Tibial nerve (tissue), 4 donors: ENCODE results near the gene BCAS3. TPM values are rescaled to one million over a fixed set of nuclear protein-coding genes. Genes with fewer than 3 reads are reported as not detected.

Source experiments
- DNase-seq, 2 donors: peaks; one replicate each; pipeline ENCODE4 v3.0.0-alpha.2; 2019; ENCODE audit warnings: low spot score in 2 of 2
- H3K27ac ChIP-seq, 4 donors: fragments of 200-600 bp; sonication (generic) in 3 of 4; one replicate each; pipeline ENCODE4 v1.5.1; 2017 to 2019; ENCODE audit warnings: mild to moderate bottlenecking in 1 of 4
- H3K27me3 ChIP-seq, 2 donors: fragments of 200-600 bp; sonication (generic) in 1 of 2; one replicate each; pipeline versions ENCODE4 v1.5.1 to v1.6.0; 2017 to 2019
- H3K36me3 ChIP-seq, 3 donors: fragments of 200-600 bp; sonication (generic); one replicate each; pipeline ENCODE4 v1.5.1; 2018 to 2019
- H3K4me1 ChIP-seq, 4 donors: fragments of 200-600 bp; sonication (generic) in 3 of 4; one replicate each; pipeline ENCODE4 v1.5.1; 2017 to 2019
- H3K4me3 ChIP-seq, 4 donors: fragments of 200-600 bp; sonication (generic) in 3 of 4; one replicate each; pipeline ENCODE4 v1.5.1; 2017 to 2019; ENCODE audit warnings: mild to moderate bottlenecking in 1 of 4, moderate library complexity in 1 of 4
- H3K9me3 ChIP-seq, 4 donors: fragments of 200-600 bp; sonication (generic) in 3 of 4; one replicate each; pipeline ENCODE4 v1.5.1; 2017 to 2019
- EP300 ChIP-seq, 2 donors: sonication (generic); formaldehyde crosslinking; IDR thresholded peaks; one replicate each; pipeline ENCODE4 v1.6.1; 2017; ENCODE audit warnings: antibody characterized with exemption in 2 of 2, mild to moderate bottlenecking in 1 of 2
- POLR2A ChIP-seq, 2 donors: fragments of 450-650 bp; IDR thresholded peaks; one replicate each; pipeline ENCODE4 v1.6.1; 2017; ENCODE audit warnings: antibody characterized with exemption in 2 of 2, mild to moderate bottlenecking in 2 of 2, moderate library complexity in 2 of 2
- WGBS, 2 donors: methylation state at CpG; one replicate each; pipeline ENCODE4 v1.1.5; 2018; 5-methylcytosine and 5-hydroxymethylcytosine counted together
- total RNA-seq, 4 donors: library from RNA; depleted of rRNA; stranded (reverse); fragments of >200 nt; gene quantifications; one replicate each; pipeline ENCODE4 v1.1.0, GENCODE V29; 2016
- TF ChIP-seq, protein P1 (sequence below), 5 experiments: fragments of 200-600 bp in 3 of 5; fragments of 450-650 bp in 2 of 5; sonication (generic) in 3 of 5; IDR thresholded peaks; one replicate each; pipeline ENCODE4 v1.5.1; 2016 to 2019; ENCODE audit warnings: antibody characterized with exemption in 5 of 5, mild to moderate bottlenecking in 3 of 5, moderate library complexity in 2 of 5

BCAS3 gene
- total RNA-seq, 4 donors from 2014 or later, result 26.4 to 48.1 (median 44.8) TPM

DNA sequence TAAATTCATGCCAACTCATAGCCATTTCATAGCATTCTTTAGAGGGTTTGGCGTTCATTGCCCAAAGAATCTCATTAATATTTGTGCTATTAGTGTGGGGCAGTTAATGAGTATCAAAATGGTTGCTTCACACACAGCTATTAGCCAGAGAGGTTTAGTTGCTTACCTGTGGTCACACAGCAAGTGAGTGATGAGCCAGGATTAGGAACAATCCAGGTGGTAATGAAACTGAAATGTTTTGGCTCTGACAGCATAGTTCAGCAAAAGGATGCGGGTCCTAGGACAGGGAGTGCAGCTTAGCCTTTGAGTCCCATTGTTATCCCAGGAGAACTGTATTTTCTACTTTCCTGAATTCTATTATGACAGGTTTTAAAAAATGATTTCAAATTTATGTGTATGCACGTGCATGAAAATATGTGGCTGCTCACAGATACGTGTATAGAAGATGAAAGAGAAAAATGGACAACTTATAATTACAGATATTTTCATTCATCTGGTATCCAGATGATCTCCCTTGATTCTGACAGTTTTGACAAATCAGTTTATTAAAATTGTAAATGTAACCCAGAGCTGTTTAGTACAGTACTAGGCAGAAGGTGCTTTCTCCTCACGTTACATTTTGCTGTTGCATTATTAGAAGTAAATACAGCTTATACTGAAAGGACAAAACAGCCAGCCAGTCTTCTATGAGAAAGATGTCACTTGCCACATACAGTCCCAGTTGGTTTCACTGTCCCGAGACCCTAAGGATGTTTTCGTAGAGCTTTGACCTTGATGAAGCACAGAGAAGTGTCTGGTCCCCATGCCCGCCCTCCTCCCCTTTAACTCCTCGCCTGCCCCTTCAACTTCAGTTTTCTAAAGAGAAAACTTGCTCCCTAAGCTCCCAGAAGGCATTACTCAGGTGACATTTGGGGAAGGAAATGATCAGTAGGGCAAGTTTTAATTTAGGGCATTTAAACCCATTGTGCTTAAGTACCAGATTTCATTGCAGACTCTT, 622.2 kb downstream of the BCAS3 start:
- no peak for DNase-seq
- no peaks in the 10 kb centered on the region for H3K9me3 ChIP-seq
- no peak overlapping the region for H3K4me3 ChIP-seq
- 64 to 80% methylated on average over 9 of the region's 9 CpGs for WGBS, 2 donors
- H3K36me3 ChIP-seq, result no peaks in the 10 kb centered on the region
- no peaks in the 10 kb centered on the region for H3K27me3 ChIP-seq
- H3K27ac ChIP-seq, result no peak overlapping the region
- no peaks in the 10 kb centered on the region for H3K4me1 ChIP-seq
- TF ChIP-seq, protein P1, sequence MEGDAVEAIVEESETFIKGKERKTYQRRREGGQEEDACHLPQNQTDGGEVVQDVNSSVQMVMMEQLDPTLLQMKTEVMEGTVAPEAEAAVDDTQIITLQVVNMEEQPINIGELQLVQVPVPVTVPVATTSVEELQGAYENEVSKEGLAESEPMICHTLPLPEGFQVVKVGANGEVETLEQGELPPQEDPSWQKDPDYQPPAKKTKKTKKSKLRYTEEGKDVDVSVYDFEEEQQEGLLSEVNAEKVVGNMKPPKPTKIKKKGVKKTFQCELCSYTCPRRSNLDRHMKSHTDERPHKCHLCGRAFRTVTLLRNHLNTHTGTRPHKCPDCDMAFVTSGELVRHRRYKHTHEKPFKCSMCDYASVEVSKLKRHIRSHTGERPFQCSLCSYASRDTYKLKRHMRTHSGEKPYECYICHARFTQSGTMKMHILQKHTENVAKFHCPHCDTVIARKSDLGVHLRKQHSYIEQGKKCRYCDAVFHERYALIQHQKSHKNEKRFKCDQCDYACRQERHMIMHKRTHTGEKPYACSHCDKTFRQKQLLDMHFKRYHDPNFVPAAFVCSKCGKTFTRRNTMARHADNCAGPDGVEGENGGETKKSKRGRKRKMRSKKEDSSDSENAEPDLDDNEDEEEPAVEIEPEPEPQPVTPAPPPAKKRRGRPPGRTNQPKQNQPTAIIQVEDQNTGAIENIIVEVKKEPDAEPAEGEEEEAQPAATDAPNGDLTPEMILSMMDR (IDR thresholded peaks at IDR 0.05), result no peak
- TF ChIP-seq POLR2A (IDR thresholded peaks at IDR 0.05) (no peak), EP300 (IDR thresholded peaks at IDR 0.05) (no peak)

DNA sequence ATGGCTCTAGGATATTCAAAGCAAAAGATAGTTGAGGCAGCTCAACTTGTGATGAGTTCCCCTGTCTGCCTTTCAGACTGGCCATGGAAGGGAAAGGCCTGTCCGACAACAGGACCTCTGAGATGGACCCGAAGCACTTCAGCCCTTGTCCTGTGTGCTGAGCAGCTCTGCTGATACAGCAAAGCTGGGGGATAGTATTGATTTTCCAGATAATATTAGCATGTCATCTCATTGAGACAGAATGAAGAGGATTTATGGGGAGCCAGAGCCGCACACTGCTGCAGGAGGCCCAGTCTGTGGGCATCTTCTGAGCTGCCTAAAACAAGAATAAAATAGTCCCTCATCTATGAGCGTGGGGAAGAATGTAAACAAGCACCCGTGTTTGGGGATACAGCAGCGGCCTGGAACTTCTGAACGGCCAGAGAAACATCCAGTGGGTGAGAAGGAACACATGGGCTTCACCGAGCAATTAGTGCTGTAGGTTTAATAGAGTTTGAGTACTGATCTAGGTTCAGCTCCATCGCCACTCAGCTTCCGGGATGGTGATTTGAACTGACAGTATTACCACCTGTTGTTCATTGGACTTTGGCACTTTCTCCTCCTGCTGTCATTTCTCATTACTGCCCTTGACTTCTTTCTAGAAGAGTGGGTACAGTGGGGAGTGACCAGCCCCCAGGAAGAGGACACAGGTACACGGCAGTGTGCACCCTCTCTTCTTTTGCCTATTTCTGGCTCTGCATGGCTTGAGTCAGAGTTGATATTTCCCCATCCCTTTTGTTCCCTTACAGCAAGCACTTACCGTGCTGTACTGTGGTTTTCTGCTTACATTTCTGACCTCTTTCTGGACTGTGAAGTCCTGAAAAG, 625.5 kb downstream of the BCAS3 start:
- Histone ChIP-seq H3K9me3 (no peaks in the 10 kb centered on the region), H3K27ac (no peak overlapping the region), H3K4me1 (peaks cover 0 to 2% (median 0%) of the 10 kb centered on the region in 4 donors), H3K27me3 (no peaks in the 10 kb centered on the region), H3K36me3 (no peaks in the 10 kb centered on the region), H3K4me3 (no peak overlapping the region)
- TF ChIP-seq, protein P1 (IDR thresholded peaks at IDR 0.05), result no peak
- TF ChIP-seq POLR2A (IDR thresholded peaks at IDR 0.05), result no peak
- TF ChIP-seq EP300 (IDR thresholded peaks at IDR 0.05), result no peak
- DNase-seq, result no peak
- 90% methylated on average over 12 of the region's 12 CpGs for WGBS, 2 donors

DNA sequence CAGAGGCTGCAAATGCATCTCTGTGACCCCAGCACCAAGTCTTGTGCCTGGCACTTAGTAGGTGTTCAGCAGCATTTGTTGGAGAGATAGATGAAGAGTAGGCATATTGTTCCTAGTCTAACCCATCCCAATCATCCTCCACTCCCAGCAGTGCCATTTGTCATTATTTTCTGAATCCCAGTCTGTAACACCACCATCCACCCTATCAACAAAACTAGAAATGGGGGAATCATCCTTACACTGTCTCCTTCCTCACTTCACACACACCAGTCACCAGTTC, 626.1 kb downstream of the BCAS3 start:
- no peaks in the 10 kb centered on the region for H3K9me3 ChIP-seq
- H3K27me3 ChIP-seq, result no peaks in the 10 kb centered on the region
- H3K36me3 ChIP-seq, result no peaks in the 10 kb centered on the region

DNA sequence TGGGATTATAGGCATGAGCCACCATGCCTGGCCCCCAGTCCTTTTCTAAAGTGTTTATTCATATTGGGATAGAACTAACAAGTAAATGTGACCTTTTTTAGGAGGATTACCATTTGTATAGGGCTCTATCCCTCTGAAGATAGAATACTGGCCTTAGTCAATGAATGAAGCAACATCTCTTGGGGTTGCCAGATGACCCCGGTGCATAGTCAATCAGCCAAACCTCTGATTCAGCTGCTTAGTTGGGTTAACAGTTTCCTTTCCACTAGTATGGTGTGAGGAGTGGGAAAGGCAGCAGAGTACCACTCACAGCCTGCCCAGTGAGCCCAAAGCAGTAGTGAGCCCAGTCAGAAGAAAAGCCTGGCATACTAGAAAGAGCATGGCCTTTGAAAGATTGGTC, 627.4 kb downstream of the BCAS3 start:
- TF ChIP-seq POLR2A (IDR thresholded peaks at IDR 0.05) (no peak), EP300 (IDR thresholded peaks at IDR 0.05) (no peak)
- TF ChIP-seq, protein P1 (IDR thresholded peaks at IDR 0.05), result no peak
- 10 to 38% methylated on average over 1 of the region's 1 CpG for WGBS, 2 donors
- DNase-seq, result no peak
- H3K36me3 ChIP-seq, result no peaks in the 10 kb centered on the region
- H3K27ac ChIP-seq, result no peak overlapping the region
- H3K4me1 ChIP-seq, result peaks cover 0 to 8% (median 3%) of the 10 kb centered on the region in 4 donors
- H3K9me3 ChIP-seq, result no peaks in the 10 kb centered on the region
- H3K4me3 ChIP-seq, result no peak overlapping the region
- no peaks in the 10 kb centered on the region for H3K27me3 ChIP-seq

More for the DNA sequence above, 626.1 kb downstream of the BCAS3 start:
- Histone ChIP-seq H3K4me1 (peaks cover 0 to 5% (median 3%) of the 10 kb centered on the region in 4 donors), H3K4me3 (no peak overlapping the region), H3K27ac (no peak overlapping the region)
- TF ChIP-seq, protein P1 (IDR thresholded peaks at IDR 0.05), result no peak
- TF ChIP-seq POLR2A (IDR thresholded peaks at IDR 0.05) (no peak), EP300 (IDR thresholded peaks at IDR 0.05) (no peak)
- no peak for DNase-seq

DNA sequence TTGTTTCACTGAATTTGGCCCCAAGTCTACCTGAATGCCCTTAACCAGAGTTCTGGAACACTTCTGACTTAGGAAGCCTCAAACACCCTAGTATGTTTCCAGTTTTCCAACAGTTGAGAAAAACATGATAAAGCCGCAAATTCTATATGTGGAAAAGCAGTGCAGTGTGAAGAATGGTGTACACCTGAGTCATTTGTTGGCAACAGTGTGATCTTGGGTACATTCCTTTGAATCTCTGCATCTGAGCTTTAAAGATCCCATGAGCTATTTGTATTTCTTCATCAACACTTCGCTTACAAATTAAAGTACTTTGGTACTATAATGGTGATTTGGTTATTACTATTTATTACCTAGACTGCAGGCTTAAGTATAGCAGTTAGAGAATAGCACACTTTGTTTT, 628.4 kb downstream of the BCAS3 start:
- H3K36me3 ChIP-seq, result no peaks in the 10 kb centered on the region
- no peak overlapping the region for H3K27ac ChIP-seq
- H3K4me3 ChIP-seq, result no peak overlapping the region
- no peak for DNase-seq
- H3K27me3 ChIP-seq, result no peaks in the 10 kb centered on the region
- WGBS, 2 donors, result 97 to 98% methylated on average over 2 of the region's 2 CpGs
- TF ChIP-seq, protein P1 (IDR thresholded peaks at IDR 0.05), result no peak
- no peak for TF ChIP-seq EP300 (IDR thresholded peaks at IDR 0.05)
- TF ChIP-seq POLR2A (IDR thresholded peaks at IDR 0.05), result no peak
- no peaks in the 10 kb centered on the region for H3K9me3 ChIP-seq
- peaks cover 0 to 8% (median 3%) of the 10 kb centered on the region in 4 donors for H3K4me1 ChIP-seq
